ENCODE results near the gene APC.

DNA sequence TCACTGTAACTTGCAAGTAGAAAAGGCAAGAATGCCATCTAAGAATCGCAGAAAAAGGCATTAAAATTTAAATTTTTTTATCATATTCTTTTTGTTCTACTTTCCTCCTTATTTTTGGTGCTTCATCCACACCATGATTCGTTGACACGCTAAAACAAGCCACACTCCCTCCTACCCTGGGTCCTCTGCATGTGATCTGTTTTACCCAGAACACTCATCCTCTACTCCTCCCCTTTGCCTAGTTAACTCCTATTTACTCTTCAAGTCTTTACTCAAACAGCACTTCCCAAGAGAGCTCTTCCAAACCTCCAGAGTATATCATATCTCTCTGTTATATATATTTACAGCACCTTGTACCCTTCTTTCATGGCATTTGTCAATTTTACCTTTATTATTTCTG lies 62.0 kb downstream of the APC start:
- no peak for TF ChIP-seq POLR2AphosphoS5 (IDR thresholded peaks at IDR 0.05)
- TF ChIP-seq, protein P1, sequence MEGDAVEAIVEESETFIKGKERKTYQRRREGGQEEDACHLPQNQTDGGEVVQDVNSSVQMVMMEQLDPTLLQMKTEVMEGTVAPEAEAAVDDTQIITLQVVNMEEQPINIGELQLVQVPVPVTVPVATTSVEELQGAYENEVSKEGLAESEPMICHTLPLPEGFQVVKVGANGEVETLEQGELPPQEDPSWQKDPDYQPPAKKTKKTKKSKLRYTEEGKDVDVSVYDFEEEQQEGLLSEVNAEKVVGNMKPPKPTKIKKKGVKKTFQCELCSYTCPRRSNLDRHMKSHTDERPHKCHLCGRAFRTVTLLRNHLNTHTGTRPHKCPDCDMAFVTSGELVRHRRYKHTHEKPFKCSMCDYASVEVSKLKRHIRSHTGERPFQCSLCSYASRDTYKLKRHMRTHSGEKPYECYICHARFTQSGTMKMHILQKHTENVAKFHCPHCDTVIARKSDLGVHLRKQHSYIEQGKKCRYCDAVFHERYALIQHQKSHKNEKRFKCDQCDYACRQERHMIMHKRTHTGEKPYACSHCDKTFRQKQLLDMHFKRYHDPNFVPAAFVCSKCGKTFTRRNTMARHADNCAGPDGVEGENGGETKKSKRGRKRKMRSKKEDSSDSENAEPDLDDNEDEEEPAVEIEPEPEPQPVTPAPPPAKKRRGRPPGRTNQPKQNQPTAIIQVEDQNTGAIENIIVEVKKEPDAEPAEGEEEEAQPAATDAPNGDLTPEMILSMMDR (IDR thresholded peaks at IDR 0.05) = no peak
